Measurements from ENCODE around the gene SNRPD1.

DNA sequence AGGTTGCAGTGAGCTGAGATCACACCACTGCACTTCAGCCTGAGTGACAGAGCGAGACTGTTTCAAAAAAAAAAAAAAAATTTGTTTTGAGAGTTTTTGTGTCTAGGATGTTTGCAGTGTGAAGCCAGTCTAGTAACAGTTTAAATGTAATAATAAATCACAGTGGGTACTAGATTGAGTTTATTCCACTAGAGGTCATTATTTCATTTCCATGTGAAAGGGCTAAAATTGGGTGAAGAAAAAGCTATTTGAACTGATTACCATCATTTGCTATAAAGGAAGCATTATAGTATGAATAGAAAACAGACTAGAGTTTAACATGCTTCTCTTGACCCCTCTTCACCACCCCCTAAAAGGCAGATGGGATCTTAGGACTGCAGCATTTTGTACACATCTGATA lies 20.3 kb downstream of the SNRPD1 start:
- TF ChIP-seq, protein P1, sequence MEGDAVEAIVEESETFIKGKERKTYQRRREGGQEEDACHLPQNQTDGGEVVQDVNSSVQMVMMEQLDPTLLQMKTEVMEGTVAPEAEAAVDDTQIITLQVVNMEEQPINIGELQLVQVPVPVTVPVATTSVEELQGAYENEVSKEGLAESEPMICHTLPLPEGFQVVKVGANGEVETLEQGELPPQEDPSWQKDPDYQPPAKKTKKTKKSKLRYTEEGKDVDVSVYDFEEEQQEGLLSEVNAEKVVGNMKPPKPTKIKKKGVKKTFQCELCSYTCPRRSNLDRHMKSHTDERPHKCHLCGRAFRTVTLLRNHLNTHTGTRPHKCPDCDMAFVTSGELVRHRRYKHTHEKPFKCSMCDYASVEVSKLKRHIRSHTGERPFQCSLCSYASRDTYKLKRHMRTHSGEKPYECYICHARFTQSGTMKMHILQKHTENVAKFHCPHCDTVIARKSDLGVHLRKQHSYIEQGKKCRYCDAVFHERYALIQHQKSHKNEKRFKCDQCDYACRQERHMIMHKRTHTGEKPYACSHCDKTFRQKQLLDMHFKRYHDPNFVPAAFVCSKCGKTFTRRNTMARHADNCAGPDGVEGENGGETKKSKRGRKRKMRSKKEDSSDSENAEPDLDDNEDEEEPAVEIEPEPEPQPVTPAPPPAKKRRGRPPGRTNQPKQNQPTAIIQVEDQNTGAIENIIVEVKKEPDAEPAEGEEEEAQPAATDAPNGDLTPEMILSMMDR (IDR thresholded peaks at IDR 0.05), result no peak
- TF ChIP-seq POLR2A (IDR thresholded peaks at IDR 0.05), result no peak

Measured in esophagus squamous epithelium (tissue), 4 donors.